OCI-LY7 (cell line): ENCODE results near the gene LUM. TPM values are rescaled to one million over a fixed set of nuclear protein-coding genes. Genes with fewer than 3 reads are reported as not detected.

Experiments used
- BruUV-seq: library from RNA; stranded (reverse); fragments of 400-500 nt; replicated peaks from 2 replicates; lab custom pipeline; 2021; lab: Mats Ljungman, UMichigan
- CTCF ChIA-PET: fragments of 300-600 bp; sonication (Branson Sonifier 250); formaldehyde crosslinking; loops from one replicate; lab custom pipeline; 2022; ENCODE audit warnings: antibody characterized with exemption; ENCODE audit not compliant: unreplicated experiment; lab: Charles Lee
- POLR2A ChIA-PET: fragments of 300-600 bp; sonication (Branson Sonifier 250); formaldehyde crosslinking; loops from one replicate; lab custom pipeline; 2022; ENCODE audit warnings: antibody characterized with exemption; lab: Charles Lee
- DNase-seq: peaks from one replicate; pipeline ENCODE4 v3.0.0-alpha.2; 2015; ENCODE audit warnings: low spot score
- H2AFZ ChIP-seq: fragments of 200-600 bp; sonication (generic), shearing (Covaris generic); 2 replicates; pipeline ENCODE4 v1.6.1; 2014; ENCODE audit warnings: mild to moderate bottlenecking, antibody characterized with exemption, low read length, moderate library complexity
- H3K27ac ChIP-seq: fragments of 200-600 bp; sonication (generic); 2 replicates; pipeline ENCODE4 v1.5.1; 2014; ENCODE audit warnings: mixed run types, low read depth, mild to moderate bottlenecking, moderate library complexity, low read length, inconsistent platforms; ENCODE audit not compliant: poor library complexity, severe bottlenecking
- H3K36me3 ChIP-seq: fragments of 200-600 bp; sonication (generic); 2 replicates; pipeline ENCODE4 v1.6.1; 2014; ENCODE audit warnings: mild to moderate bottlenecking, antibody characterized with exemption, low read length, moderate library complexity, mixed read lengths; ENCODE audit not compliant: insufficient read depth
- H3K4me1 ChIP-seq: fragments of 200-600 bp; sonication (generic); 2 replicates; pipeline ENCODE4 v1.5.1; 2014; ENCODE audit warnings: mild to moderate bottlenecking, low read length; ENCODE audit not compliant: insufficient read depth, poor library complexity, severe bottlenecking
- H3K4me2 ChIP-seq: fragments of 200-600 bp; sonication (generic); 2 replicates; pipeline ENCODE4 v1.6.1; 2014; ENCODE audit warnings: mild to moderate bottlenecking, low read length
- H3K4me3 ChIP-seq: fragments of 200-600 bp; sonication (generic); 2 replicates; pipeline ENCODE4 v1.5.1; 2014; ENCODE audit warnings: mild to moderate bottlenecking, low read depth, low read length; ENCODE audit not compliant: poor library complexity, severe bottlenecking
- H3K79me2 ChIP-seq: fragments of 200-600 bp; sonication (generic); 2 replicates; pipeline ENCODE4 v1.6.1; 2016; ENCODE audit warnings: low read depth, mild to moderate bottlenecking, low read length, moderate library complexity, mixed read lengths; ENCODE audit not compliant: insufficient read depth
- H3K9me2 ChIP-seq: fragments of 200-600 bp; sonication (generic); 2 replicates; pipeline ENCODE4 v1.6.1; 2016; ENCODE audit warnings: mild to moderate bottlenecking, low read length, mixed read lengths; ENCODE audit not compliant: insufficient read depth
- H3K9me3 ChIP-seq: fragments of 200-600 bp; sonication (generic); 2 replicates; pipeline ENCODE4 v1.6.1; 2014; ENCODE audit warnings: mild to moderate bottlenecking, mixed run types, low read length, mixed read lengths
- H4K20me1 ChIP-seq: fragments of 200-600 bp; sonication (generic); 2 replicates; pipeline ENCODE4 v1.6.1; 2014; ENCODE audit warnings: mild to moderate bottlenecking, antibody characterized with exemption, low read length, moderate library complexity, mixed read lengths; ENCODE audit not compliant: insufficient read depth
- EZH2phosphoT487 ChIP-seq: fragments of 200-600 bp; sonication (generic); IDR thresholded peaks from 2 replicates; pipeline ENCODE4 v1.6.1; 2018; ENCODE audit warnings: low read depth, borderline replicate concordance, mild to moderate bottlenecking, mixed run types, antibody characterized with exemption, low read length, moderate library complexity, mixed read lengths
- intact Hi-C: fragments of 100-400 bp; cut with micrococcal nuclease; formaldehyde crosslinking; loops from one replicate; pipeline ENCODE4 v1.10.0; 2022; ENCODE audit not compliant: unreplicated experiment
- total RNA-seq, 2 experiments: library from RNA; depleted of rRNA in 1 of 2; stranded (reverse); fragments of >200 nt in 1 of 2; shearing (Covaris generic) in 1 of 2; gene quantifications; 2 replicates each; pipeline ENCODE4 v1.2.3, GENCODE V29; 2014 to 2022
- TF ChIP-seq, protein P1 (sequence below): fragments of 200-600 bp; sonication (generic); conservative IDR thresholded peaks from 2 replicates; pipeline ENCODE4 v1.5.1; 2014; ENCODE audit warnings: mild to moderate bottlenecking, antibody characterized with exemption, low read length, moderate library complexity, mixed read lengths

Gene LUM
- total RNA-seq, 2 experiments from 2014 or later = not detected

DNA sequence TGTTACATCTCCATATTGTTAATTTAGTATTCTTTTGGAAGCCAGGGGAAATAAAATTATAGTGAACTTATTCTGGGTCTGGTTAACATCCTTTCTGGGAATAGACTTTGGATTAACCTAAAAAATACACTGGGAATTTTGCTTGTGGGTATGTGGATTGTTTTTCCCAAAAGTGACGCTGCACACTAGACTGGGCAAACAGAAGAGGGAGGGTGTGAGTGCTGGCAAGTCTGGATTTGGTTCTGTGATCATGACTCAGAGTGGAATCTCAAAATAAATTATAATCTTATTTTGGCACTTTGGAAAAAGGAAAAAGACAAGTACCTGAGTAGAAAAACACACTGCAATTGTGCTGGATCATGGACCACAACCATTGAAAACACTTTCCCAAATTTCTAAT, 15.2 kb upstream of the LUM start:
- BruUV-seq = no TSS peak
- no peaks in the 10 kb centered on the region for H3K4me1 ChIP-seq
- no peaks in the 10 kb centered on the region for H3K79me2 ChIP-seq
- no peak for DNase-seq
- intact Hi-C loops = no loop called here
- TF ChIP-seq EZH2phosphoT487 = no peak
- TF ChIP-seq, protein P1, sequence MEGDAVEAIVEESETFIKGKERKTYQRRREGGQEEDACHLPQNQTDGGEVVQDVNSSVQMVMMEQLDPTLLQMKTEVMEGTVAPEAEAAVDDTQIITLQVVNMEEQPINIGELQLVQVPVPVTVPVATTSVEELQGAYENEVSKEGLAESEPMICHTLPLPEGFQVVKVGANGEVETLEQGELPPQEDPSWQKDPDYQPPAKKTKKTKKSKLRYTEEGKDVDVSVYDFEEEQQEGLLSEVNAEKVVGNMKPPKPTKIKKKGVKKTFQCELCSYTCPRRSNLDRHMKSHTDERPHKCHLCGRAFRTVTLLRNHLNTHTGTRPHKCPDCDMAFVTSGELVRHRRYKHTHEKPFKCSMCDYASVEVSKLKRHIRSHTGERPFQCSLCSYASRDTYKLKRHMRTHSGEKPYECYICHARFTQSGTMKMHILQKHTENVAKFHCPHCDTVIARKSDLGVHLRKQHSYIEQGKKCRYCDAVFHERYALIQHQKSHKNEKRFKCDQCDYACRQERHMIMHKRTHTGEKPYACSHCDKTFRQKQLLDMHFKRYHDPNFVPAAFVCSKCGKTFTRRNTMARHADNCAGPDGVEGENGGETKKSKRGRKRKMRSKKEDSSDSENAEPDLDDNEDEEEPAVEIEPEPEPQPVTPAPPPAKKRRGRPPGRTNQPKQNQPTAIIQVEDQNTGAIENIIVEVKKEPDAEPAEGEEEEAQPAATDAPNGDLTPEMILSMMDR = no peak
- no peaks in the 10 kb centered on the region for H4K20me1 ChIP-seq
- no peak overlapping the region for H3K4me3 ChIP-seq
- no peaks in the 10 kb centered on the region for H3K9me2 ChIP-seq
- no peak overlapping the region for H3K4me2 ChIP-seq
- H3K9me3 ChIP-seq = no peaks in the 10 kb centered on the region
- ChIA-PET POLR2A (no interaction called here), CTCF (no interaction called here)
- H3K36me3 ChIP-seq = no peaks in the 10 kb centered on the region
- H2AFZ ChIP-seq = no peak overlapping the region
- H3K27ac ChIP-seq = no peak overlapping the region

DNA sequence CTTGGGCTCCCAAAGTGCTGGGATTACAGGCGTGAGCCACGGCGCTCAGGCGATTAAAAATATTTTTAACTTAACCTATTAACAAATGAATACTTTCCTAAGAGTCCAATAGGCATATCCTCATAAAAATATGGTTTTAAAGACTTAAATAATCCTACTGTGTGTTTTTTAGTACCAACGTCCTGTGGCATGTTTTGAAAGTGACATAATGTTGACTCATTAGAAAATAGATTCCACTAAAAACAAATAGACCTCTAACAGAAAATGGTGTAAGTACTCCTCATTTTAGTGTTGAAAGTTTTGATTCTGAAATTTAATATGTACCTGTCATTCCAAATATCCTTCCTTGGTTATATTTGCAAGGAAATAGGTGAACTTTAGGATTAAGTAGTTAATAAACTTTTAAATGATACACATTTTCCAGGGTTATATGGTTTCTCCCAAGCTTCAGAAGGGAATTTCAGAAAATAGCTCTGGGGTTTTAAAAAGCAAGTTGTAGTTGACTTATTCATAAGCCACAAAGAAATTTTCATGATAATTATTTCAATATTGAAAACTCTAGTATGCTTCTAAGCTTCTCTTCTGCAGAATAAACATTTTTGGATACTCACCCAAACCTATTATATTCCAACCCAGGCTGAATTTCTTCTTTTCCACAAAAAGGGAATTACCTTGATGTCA, 12.1 kb upstream of the LUM start:
- POLR2A ChIA-PET = interaction anchor here (0.8 kb wide), 1 partner anchor 32 kb away, joined by 3 read pairs; no protein-coding TSS in a partner anchor
- intact Hi-C loops = no loop called here
- CTCF ChIA-PET = no interaction called here

DNA sequence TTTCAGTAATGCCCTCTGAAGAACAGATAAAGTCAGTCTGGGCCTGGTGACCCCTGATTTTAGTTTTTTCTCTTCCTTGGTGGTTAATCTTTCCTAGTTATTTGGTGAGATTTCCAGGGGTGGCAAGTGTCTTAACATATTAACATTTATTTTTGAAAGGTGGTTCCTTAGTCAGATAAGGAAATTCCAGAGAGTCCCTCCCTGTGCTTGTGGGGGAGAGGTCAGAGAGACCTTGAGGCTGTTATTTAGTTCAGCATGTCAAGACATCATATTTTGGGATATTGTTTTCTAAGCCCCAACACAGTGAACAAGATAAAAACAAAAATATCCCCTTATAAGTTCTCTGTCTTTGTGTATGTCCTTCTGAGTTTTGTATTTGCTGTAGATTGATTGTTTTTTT, 9.5 kb upstream of the LUM start:
- BruUV-seq = no TSS peak
- Histone ChIP-seq H3K4me2 (no peak overlapping the region), H4K20me1 (no peaks in the 10 kb centered on the region), H3K4me1 (no peaks in the 10 kb centered on the region), H3K27ac (no peak overlapping the region), H3K79me2 (no peaks in the 10 kb centered on the region), H3K9me3 (no peaks in the 10 kb centered on the region), H3K4me3 (no peak overlapping the region), H3K36me3 (no peaks in the 10 kb centered on the region), H3K9me2 (no peaks in the 10 kb centered on the region), H2AFZ (no peak overlapping the region)
- intact Hi-C loops = no loop called here
- DNase-seq = no peak
- ChIA-PET POLR2A (no interaction called here), CTCF (no interaction called here)
- no peak for TF ChIP-seq EZH2phosphoT487
- TF ChIP-seq, protein P1 = no peak

More for the DNA sequence above, 12.1 kb upstream of the LUM start:
- H3K9me3 ChIP-seq = no peaks in the 10 kb centered on the region
- no peak overlapping the region for H2AFZ ChIP-seq
- H3K4me2 ChIP-seq = no peak overlapping the region
- no TSS peak for BruUV-seq
- no peaks in the 10 kb centered on the region for H4K20me1 ChIP-seq
- no peak overlapping the region for H3K27ac ChIP-seq
- TF ChIP-seq, protein P1 = no peak
- no peak for TF ChIP-seq EZH2phosphoT487
- H3K4me1 ChIP-seq = no peaks in the 10 kb centered on the region
- no peak overlapping the region for H3K4me3 ChIP-seq
- H3K9me2 ChIP-seq = no peaks in the 10 kb centered on the region
- DNase-seq = no peak
- H3K36me3 ChIP-seq = no peaks in the 10 kb centered on the region
- no peaks in the 10 kb centered on the region for H3K79me2 ChIP-seq
